Stimulated activated memory B cell treated with anti-CD40 and anti-IgM and Interleukin-4, amounts not matched to agents 10 μg/mL and 1 μg/mL and 100 μg/mL, for 72 hours (primary cell): Measurements from ENCODE around the gene GPR18.

Source experiments
- ATAC-seq: fragments of 150-1000 bp; cut with Tn5 transposase; 2 replicates; pipeline ENCODE4 v1.10.0; 2021
- H3K27ac Mint-ChIP-seq: one replicate; pipeline ENCODE4 v1.8.0; 2022; ENCODE audit warnings: mild to moderate bottlenecking, mixed read lengths
- H3K27me3 Mint-ChIP-seq: one replicate; pipeline ENCODE4 v1.8.0; 2022; ENCODE audit warnings: mixed read lengths
- H3K36me3 Mint-ChIP-seq: one replicate; pipeline ENCODE4 v1.8.0; 2022; ENCODE audit warnings: mixed read lengths
- H3K4me1 Mint-ChIP-seq: one replicate; pipeline ENCODE4 v1.8.0; 2022; ENCODE audit warnings: mixed read lengths
- H3K4me3 Mint-ChIP-seq: one replicate; pipeline ENCODE4 v1.8.0; 2022; ENCODE audit warnings: mild to moderate bottlenecking, moderate library complexity, mixed read lengths
- H3K9me3 Mint-ChIP-seq: one replicate; pipeline ENCODE4 v1.8.0; 2022; ENCODE audit warnings: mixed read lengths

GPR18 gene

DNA sequence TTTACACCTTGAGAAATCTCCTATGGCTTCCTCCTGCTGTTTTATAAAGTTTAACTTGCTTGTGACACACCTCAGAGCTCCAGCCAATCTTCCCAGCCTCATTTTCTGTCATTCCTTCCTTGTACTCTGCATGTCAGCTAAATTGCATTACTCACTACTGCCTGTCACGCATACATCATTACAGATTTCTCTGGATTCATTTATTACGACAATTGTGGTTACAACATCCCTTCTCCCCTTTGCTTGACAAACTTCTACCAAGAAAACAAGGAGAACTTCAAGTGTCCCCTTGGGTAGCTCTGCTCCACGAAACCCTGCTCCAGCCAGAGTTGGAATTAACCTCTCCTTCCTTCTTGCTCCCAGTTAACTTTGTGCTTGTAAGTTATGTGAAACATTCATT is 22.0 kb upstream of the GPR18 start:
- peaks cover 95% of the 10 kb centered on the region for H3K4me1 Mint-ChIP-seq
- H3K9me3 Mint-ChIP-seq, result no peaks in the 10 kb centered on the region
- no peaks in the 10 kb centered on the region for H3K27me3 Mint-ChIP-seq
- H3K4me3 Mint-ChIP-seq, result no peak overlapping the region
- peak overlapping the region; percentile 92 for H3K27ac Mint-ChIP-seq
- ATAC-seq, result no peak
- peaks cover 33% of the 10 kb centered on the region for H3K36me3 Mint-ChIP-seq

- no peaks in the 10 kb centered on the region for H3K27me3 Mint-ChIP-seq
- no peaks in the 10 kb centered on the region for H3K9me3 Mint-ChIP-seq
- ATAC-seq, result no peak
- H3K27ac Mint-ChIP-seq, result peak overlapping the region; percentile 92
- peaks cover 95% of the 10 kb centered on the region for H3K4me1 Mint-ChIP-seq
- H3K4me3 Mint-ChIP-seq, result no peak overlapping the region
- peaks cover 38% of the 10 kb centered on the region for H3K36me3 Mint-ChIP-seq
Measured at GRCh38 chr13:99279637-99280036, 21.5 kb upstream of the GPR18 start.

GRCh38 chr13:99278843-99279242 is 20.7 kb upstream of the GPR18 start:
- H3K4me1 Mint-ChIP-seq, result peaks cover 94% of the 10 kb centered on the region
- H3K27me3 Mint-ChIP-seq, result no peaks in the 10 kb centered on the region
- H3K9me3 Mint-ChIP-seq, result no peaks in the 10 kb centered on the region
- H3K27ac Mint-ChIP-seq, result peak overlapping the region; percentile 92
- peaks cover 44% of the 10 kb centered on the region for H3K36me3 Mint-ChIP-seq
- no peak for ATAC-seq
- no peak overlapping the region for H3K4me3 Mint-ChIP-seq

DNA sequence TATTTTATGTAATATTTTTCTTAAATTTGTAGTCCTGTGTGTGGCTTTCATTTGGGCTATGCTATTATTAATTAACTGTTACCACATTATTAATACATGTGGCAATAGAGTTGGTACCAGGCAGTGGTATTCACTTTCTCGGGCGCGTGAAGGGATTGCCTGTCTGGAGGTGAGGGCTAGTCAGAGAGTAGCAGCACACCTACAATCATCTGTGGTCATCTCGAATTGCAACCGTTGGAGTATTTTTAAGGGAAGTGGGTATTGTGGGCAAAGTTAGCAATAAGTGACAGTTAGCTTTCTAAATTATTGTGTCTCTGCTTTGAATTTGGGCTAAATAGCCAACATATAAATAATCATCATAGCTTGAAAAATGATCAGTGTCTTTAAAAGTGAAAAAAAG is 20.0 kb upstream of the GPR18 start:
- Mint-ChIP-seq H3K4me1 (peaks cover 95% of the 10 kb centered on the region), H3K4me3 (no peak overlapping the region), H3K27ac (no peak overlapping the region), H3K36me3 (peaks cover 51% of the 10 kb centered on the region), H3K27me3 (no peaks in the 10 kb centered on the region), H3K9me3 (no peaks in the 10 kb centered on the region)
- ATAC-seq, result no peak

DNA sequence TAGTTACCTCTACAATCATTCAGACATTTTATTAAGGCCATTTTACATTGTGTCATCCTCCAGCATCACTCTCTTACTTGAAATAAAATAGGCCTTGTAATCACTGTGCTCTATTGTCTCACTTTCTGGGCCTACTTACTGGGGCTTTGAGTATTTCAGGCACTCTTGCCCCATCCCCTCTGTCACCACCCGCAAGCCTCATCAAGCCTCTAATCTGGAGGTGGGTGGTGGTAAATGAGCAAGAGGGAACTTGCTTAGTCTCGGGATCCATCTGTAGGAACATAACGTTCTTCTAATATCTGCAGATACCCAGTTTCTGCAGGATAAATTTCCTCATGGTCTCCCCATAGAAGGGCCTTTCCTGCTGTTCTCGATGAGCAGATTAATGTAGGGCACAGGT is 19.4 kb upstream of the GPR18 start:
- ATAC-seq, result no peak
- Mint-ChIP-seq H3K27me3 (no peaks in the 10 kb centered on the region), H3K36me3 (peaks cover 56% of the 10 kb centered on the region), H3K27ac (no peak overlapping the region), H3K4me3 (no peak overlapping the region), H3K4me1 (peaks cover 94% of the 10 kb centered on the region), H3K9me3 (peaks cover 3% of the 10 kb centered on the region)

- H3K4me3 Mint-ChIP-seq, result no peak overlapping the region
- no peak for ATAC-seq
Measured at GRCh38 chr13:99276706-99277105, 18.5 kb upstream of the GPR18 start.

DNA sequence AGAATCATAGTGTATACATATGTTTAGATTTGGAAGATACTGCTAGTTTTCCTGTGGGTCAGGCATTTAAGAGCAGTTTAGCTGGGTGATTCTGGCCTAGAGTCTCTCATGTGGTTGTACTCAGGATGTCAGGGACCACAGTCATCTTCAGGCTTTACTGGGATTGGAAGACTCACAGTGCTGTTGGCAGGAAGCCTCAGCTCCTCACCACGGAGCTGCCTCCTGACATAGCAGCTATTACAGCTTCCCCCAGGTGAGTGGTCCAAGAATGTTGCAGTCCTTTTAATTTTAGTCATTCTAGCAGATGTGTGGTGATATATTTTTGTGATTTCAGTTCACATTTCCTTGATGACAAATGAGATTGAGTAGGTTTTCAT is 16.9 kb upstream of the GPR18 start:
- Mint-ChIP-seq H3K27ac (peak overlapping the region; percentile 97), H3K36me3 (peaks cover 57% of the 10 kb centered on the region), H3K9me3 (peaks cover 5% of the 10 kb centered on the region), H3K27me3 (no peaks in the 10 kb centered on the region), H3K4me1 (peaks cover 94% of the 10 kb centered on the region), H3K4me3 (no peak overlapping the region)
- ATAC-seq, result no peak

More at GRCh38 chr13:99276706-99277105, 18.5 kb upstream of the GPR18 start:
- H3K4me1 Mint-ChIP-seq, result peaks cover 94% of the 10 kb centered on the region
- H3K36me3 Mint-ChIP-seq, result peaks cover 65% of the 10 kb centered on the region
- no peaks in the 10 kb centered on the region for H3K27me3 Mint-ChIP-seq
- peaks cover 5% of the 10 kb centered on the region for H3K9me3 Mint-ChIP-seq
- no peak overlapping the region for H3K27ac Mint-ChIP-seq

- H3K27ac Mint-ChIP-seq, result peak overlapping the region; percentile 97
- no peak for ATAC-seq
- no peak overlapping the region for H3K4me3 Mint-ChIP-seq
- peaks cover 43% of the 10 kb centered on the region for H3K36me3 Mint-ChIP-seq
- H3K27me3 Mint-ChIP-seq, result no peaks in the 10 kb centered on the region
- H3K9me3 Mint-ChIP-seq, result peaks cover 5% of the 10 kb centered on the region
- peaks cover 87% of the 10 kb centered on the region for H3K4me1 Mint-ChIP-seq
Measured at GRCh38 chr13:99273128-99273527, 14.9 kb upstream of the GPR18 start.

- H3K36me3 Mint-ChIP-seq, result peaks cover 40% of the 10 kb centered on the region
Measured at GRCh38 chr13:99272481-99272880, 14.3 kb upstream of the GPR18 start.

GRCh38 chr13:99271249-99271648 is 13.1 kb upstream of the GPR18 start:
- peak overlapping the region; percentile 18 for H3K4me3 Mint-ChIP-seq
- ATAC-seq, result no peak
- peak overlapping the region; percentile 97 for H3K27ac Mint-ChIP-seq

More at GRCh38 chr13:99272481-99272880, 14.3 kb upstream of the GPR18 start:
- Mint-ChIP-seq H3K9me3 (peaks cover 5% of the 10 kb centered on the region), H3K4me1 (peaks cover 80% of the 10 kb centered on the region), H3K27me3 (no peaks in the 10 kb centered on the region), H3K27ac (peak overlapping the region; percentile 97), H3K4me3 (no peak overlapping the region)
- no peak for ATAC-seq

GRCh38 chr13:99270518-99270917 is 12.3 kb upstream of the GPR18 start:
- Mint-ChIP-seq H3K4me1 (peaks cover 68% of the 10 kb centered on the region), H3K27me3 (no peaks in the 10 kb centered on the region), H3K36me3 (peaks cover 36% of the 10 kb centered on the region), H3K27ac (peak overlapping the region; percentile 97), H3K4me3 (peak overlapping the region; percentile 53), H3K9me3 (peaks cover 5% of the 10 kb centered on the region)
- peak; percentile 68 for ATAC-seq

More at GRCh38 chr13:99271249-99271648, 13.1 kb upstream of the GPR18 start:
- Mint-ChIP-seq H3K4me1 (peaks cover 71% of the 10 kb centered on the region), H3K36me3 (peaks cover 38% of the 10 kb centered on the region), H3K27me3 (no peaks in the 10 kb centered on the region), H3K9me3 (peaks cover 5% of the 10 kb centered on the region)

GRCh38 chr13:99269627-99270241 is 11.6 kb upstream of the GPR18 start:
- Mint-ChIP-seq H3K9me3 (peaks cover 5% of the 10 kb centered on the region), H3K36me3 (peaks cover 28% of the 10 kb centered on the region), H3K27me3 (no peaks in the 10 kb centered on the region), H3K27ac (peak overlapping the region; percentile 97), H3K4me3 (no peak overlapping the region), H3K4me1 (peaks cover 67% of the 10 kb centered on the region)
- peak; percentile 79 for ATAC-seq

- Mint-ChIP-seq H3K27me3 (no peaks in the 10 kb centered on the region), H3K9me3 (peaks cover 5% of the 10 kb centered on the region), H3K36me3 (peaks cover 21% of the 10 kb centered on the region), H3K27ac (peak overlapping the region; percentile 10), H3K4me1 (peaks cover 68% of the 10 kb centered on the region), H3K4me3 (no peak overlapping the region)
- no peak for ATAC-seq
Measured at GRCh38 chr13:99268822-99269221, 10.6 kb upstream of the GPR18 start.

GRCh38 chr13:99267927-99268326 is 9.7 kb upstream of the GPR18 start:
- H3K36me3 Mint-ChIP-seq, result peaks cover 18% of the 10 kb centered on the region
- peaks cover 68% of the 10 kb centered on the region for H3K4me1 Mint-ChIP-seq
- H3K4me3 Mint-ChIP-seq, result no peak overlapping the region

GRCh38 chr13:99266827-99267226 is 8.6 kb upstream of the GPR18 start:
- Mint-ChIP-seq H3K27ac (no peak overlapping the region), H3K4me1 (peaks cover 64% of the 10 kb centered on the region), H3K9me3 (no peaks in the 10 kb centered on the region), H3K4me3 (no peak overlapping the region), H3K36me3 (peaks cover 7% of the 10 kb centered on the region), H3K27me3 (no peaks in the 10 kb centered on the region)
- ATAC-seq, result no peak

More at GRCh38 chr13:99267927-99268326, 9.7 kb upstream of the GPR18 start:
- no peak for ATAC-seq
- Mint-ChIP-seq H3K9me3 (peaks cover 5% of the 10 kb centered on the region), H3K27me3 (no peaks in the 10 kb centered on the region), H3K27ac (peak overlapping the region; percentile 10)

DNA sequence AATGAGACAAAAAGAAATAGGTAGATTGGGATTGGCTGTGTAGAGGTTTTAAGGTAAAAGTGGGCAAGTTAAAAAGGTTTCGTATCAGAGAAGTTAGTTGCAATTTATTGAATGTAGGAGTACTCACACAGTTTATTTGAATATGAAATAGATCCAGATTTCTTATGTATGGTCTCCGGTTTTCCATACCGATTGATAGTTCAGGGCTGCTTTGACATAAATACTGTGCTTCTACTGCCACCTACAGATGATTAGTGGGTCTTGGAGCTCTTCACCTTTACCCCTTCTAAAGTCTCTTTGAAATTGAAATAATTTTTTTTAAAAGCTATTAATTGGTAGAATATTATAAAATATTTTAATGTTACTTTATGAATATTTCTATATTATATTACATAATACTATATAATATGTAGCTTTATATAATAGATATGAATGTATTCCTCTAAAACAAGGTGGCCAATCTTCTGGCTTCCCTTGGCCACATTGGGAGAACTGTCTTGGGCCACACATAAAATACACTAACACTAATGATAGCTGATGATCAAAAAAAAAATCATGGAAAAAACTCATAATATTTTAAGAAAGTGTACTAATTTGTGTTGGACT is 7.7 kb upstream of the GPR18 start:
- H3K27me3 Mint-ChIP-seq, result no peaks in the 10 kb centered on the region
- H3K4me3 Mint-ChIP-seq, result no peak overlapping the region
- H3K4me1 Mint-ChIP-seq, result peaks cover 64% of the 10 kb centered on the region
- no peak overlapping the region for H3K27ac Mint-ChIP-seq
- peaks cover 6% of the 10 kb centered on the region for H3K36me3 Mint-ChIP-seq
- no peaks in the 10 kb centered on the region for H3K9me3 Mint-ChIP-seq
- peak; percentile 61 for ATAC-seq
